A673 (cell line): ENCODE measurements around the gene SLC39A9. TPM values are rescaled to one million over a fixed set of nuclear protein-coding genes. Genes with fewer than 3 reads are reported as not detected.

Experiments used
- BruUV-seq: library from RNA; stranded (reverse); fragments of 400-500 nt; replicated peaks from 2 replicates; lab custom pipeline; 2021; lab: Mats Ljungman, UMichigan
- CTCF ChIA-PET: fragments of 300-600 bp; sonication (Branson Sonifier 250); formaldehyde crosslinking; loops from one replicate; lab custom pipeline; 2022; ENCODE audit warnings: antibody characterized with exemption; lab: Charles Lee
- POLR2A ChIA-PET: fragments of 300-600 bp; sonication (Branson Sonifier 250); formaldehyde crosslinking; loops from one replicate; lab custom pipeline; 2022; ENCODE audit warnings: antibody characterized with exemption; ENCODE audit not compliant: low non-redundant PET; lab: Charles Lee
- DNase-seq: peaks from one replicate; pipeline ENCODE4 v3.0.0-alpha.2; 2015; ENCODE audit warnings: low spot score
- H3K27ac ChIP-seq: fragments of 200-600 bp; sonication (generic); 2 replicates; pipeline ENCODE4 v1.5.1; 2016; ENCODE audit warnings: mixed run types, low read depth, mild to moderate bottlenecking, mixed read lengths, antibody characterized with exemption, low read length; ENCODE audit not compliant: poor library complexity, severe bottlenecking
- H3K27me3 ChIP-seq: fragments of 200-600 bp; sonication (generic); replicated peaks from 2 replicates; pipeline ENCODE4 v1.6.1; 2017; ENCODE audit warnings: mixed run types, low read depth, mild to moderate bottlenecking, mixed read lengths, antibody characterized with exemption, low read length; ENCODE audit not compliant: insufficient read depth, poor library complexity
- H3K36me3 ChIP-seq: fragments of 200-600 bp; sonication (generic); 2 replicates; pipeline ENCODE4 v1.6.1; 2016; ENCODE audit warnings: mixed run types, mild to moderate bottlenecking, mixed read lengths, antibody characterized with exemption, low read length; ENCODE audit not compliant: insufficient read depth, poor library complexity, severe bottlenecking
- H3K4me1 ChIP-seq: fragments of 200-600 bp; sonication (generic); 2 replicates; pipeline ENCODE4 v1.6.1; 2017; ENCODE audit warnings: mixed run types, mild to moderate bottlenecking, mixed read lengths, antibody characterized with exemption, low read length; ENCODE audit not compliant: insufficient read depth, poor library complexity, severe bottlenecking
- H3K4me3 ChIP-seq: fragments of 200-600 bp; sonication (generic); 2 replicates; pipeline ENCODE4 v1.5.1; 2016; ENCODE audit warnings: low read depth, mixed run types, mild to moderate bottlenecking, mixed read lengths, low read length; ENCODE audit not compliant: poor library complexity, severe bottlenecking
- H3K9me3 ChIP-seq: fragments of 200-600 bp; sonication (generic); 2 replicates; pipeline ENCODE4 v1.6.1; 2016; ENCODE audit warnings: mixed run types, low read depth, mild to moderate bottlenecking, mixed read lengths, antibody characterized with exemption, low read length; ENCODE audit not compliant: poor library complexity, severe bottlenecking
- CTCF ChIP-seq: fragments of 300-800, 200-600 bp; sonication (generic); conservative IDR thresholded peaks from 2 replicates; pipeline ENCODE4 v1.5.1; 2017; ENCODE audit warnings: low read depth, mild to moderate bottlenecking, antibody characterized with exemption, low read length, moderate library complexity, mixed read lengths
- EZH2 ChIP-seq: fragments of 200-600 bp; sonication (generic); IDR thresholded peaks from 2 replicates; pipeline ENCODE4 v1.6.1; 2017; ENCODE audit warnings: borderline replicate concordance, low read depth, mild to moderate bottlenecking, mixed read lengths, antibody characterized with exemption, low read length; ENCODE audit not compliant: poor library complexity, severe bottlenecking
- intact Hi-C: fragments of 100-400 bp; cut with micrococcal nuclease; formaldehyde crosslinking; loops from one replicate; pipeline ENCODE4 v1.10.0; 2022; ENCODE audit not compliant: unreplicated experiment
- total RNA-seq: library from RNA; stranded (reverse); gene quantifications from 2 replicates; pipeline ENCODE4 v1.2.3, GENCODE V29; 2021

Gene SLC39A9
- total RNA-seq, 1 experiment from 2014 or later = 59.2 TPM

- Histone ChIP-seq H3K27ac (no peak overlapping the region), H3K4me1 (no peaks in the 10 kb centered on the region), H3K4me3 (no peak overlapping the region), H3K27me3 (no peaks in the 10 kb centered on the region), H3K36me3 (no peaks in the 10 kb centered on the region), H3K9me3 (no peaks in the 10 kb centered on the region)
- ChIA-PET POLR2A (no interaction called here), CTCF (no interaction called here)
- DNase-seq = no peak
- intact Hi-C loops = no loop called here
- BruUV-seq = no TSS peak
- TF ChIP-seq EZH2 = no peak
- TF ChIP-seq CTCF = no peak
These were observed 32.4 kb upstream of the SLC39A9 start for GRCh38 chr14:69366069-69366468.

- ChIA-PET POLR2A (no interaction called here), CTCF (no interaction called here)
- no peak overlapping the region for H3K27ac ChIP-seq
- intact Hi-C loops = no loop called here
- DNase-seq = no peak
- no peaks in the 10 kb centered on the region for H3K36me3 ChIP-seq
- H3K27me3 ChIP-seq = no peaks in the 10 kb centered on the region
- no peaks in the 10 kb centered on the region for H3K9me3 ChIP-seq
- H3K4me1 ChIP-seq = no peaks in the 10 kb centered on the region
- BruUV-seq = no TSS peak
- H3K4me3 ChIP-seq = no peak overlapping the region
- no peak for TF ChIP-seq EZH2
- no peak for TF ChIP-seq CTCF
These were observed 31.7 kb upstream of the SLC39A9 start for GRCh38 chr14:69366761-69367160.

GRCh38 chr14:69368381-69368780 lies 30.1 kb upstream of the SLC39A9 start:
- no peak overlapping the region for H3K27ac ChIP-seq
- H3K4me3 ChIP-seq = no peak overlapping the region
- no peaks in the 10 kb centered on the region for H3K27me3 ChIP-seq
- TF ChIP-seq CTCF (no peak), EZH2 (no peak)
- intact Hi-C loops = no loop called here
- CTCF ChIA-PET = interaction anchor here (0.6 kb wide), 1 partner anchor 45 kb away, joined by 3 read pairs; no protein-coding TSS in a partner anchor
- no peak for DNase-seq
- no TSS peak for BruUV-seq
- POLR2A ChIA-PET = interaction anchor here (0.9 kb wide), 1 partner anchor 412 kb away, joined by 3 read pairs; no protein-coding TSS in a partner anchor
- no peaks in the 10 kb centered on the region for H3K36me3 ChIP-seq
- no peaks in the 10 kb centered on the region for H3K9me3 ChIP-seq
- H3K4me1 ChIP-seq = no peaks in the 10 kb centered on the region
